Loucy (cell line): ENCODE data around the gene PRLR.

Experiments used
- EZH2phosphoT487 ChIP-seq: fragments of 200-600 bp; IDR thresholded peaks from 2 replicates; pipeline ENCODE4 v1.6.1; 2018; ENCODE audit warnings: antibody characterized with exemption, mild to moderate bottlenecking, moderate library complexity, borderline replicate concordance
- TF ChIP-seq, protein P1 (sequence below): fragments of 200-600 bp; sonication (generic); conservative IDR thresholded peaks from 2 replicates; pipeline ENCODE4 v1.5.1; 2014; ENCODE audit warnings: mild to moderate bottlenecking, antibody characterized with exemption, low read length

- TF ChIP-seq, protein P1, sequence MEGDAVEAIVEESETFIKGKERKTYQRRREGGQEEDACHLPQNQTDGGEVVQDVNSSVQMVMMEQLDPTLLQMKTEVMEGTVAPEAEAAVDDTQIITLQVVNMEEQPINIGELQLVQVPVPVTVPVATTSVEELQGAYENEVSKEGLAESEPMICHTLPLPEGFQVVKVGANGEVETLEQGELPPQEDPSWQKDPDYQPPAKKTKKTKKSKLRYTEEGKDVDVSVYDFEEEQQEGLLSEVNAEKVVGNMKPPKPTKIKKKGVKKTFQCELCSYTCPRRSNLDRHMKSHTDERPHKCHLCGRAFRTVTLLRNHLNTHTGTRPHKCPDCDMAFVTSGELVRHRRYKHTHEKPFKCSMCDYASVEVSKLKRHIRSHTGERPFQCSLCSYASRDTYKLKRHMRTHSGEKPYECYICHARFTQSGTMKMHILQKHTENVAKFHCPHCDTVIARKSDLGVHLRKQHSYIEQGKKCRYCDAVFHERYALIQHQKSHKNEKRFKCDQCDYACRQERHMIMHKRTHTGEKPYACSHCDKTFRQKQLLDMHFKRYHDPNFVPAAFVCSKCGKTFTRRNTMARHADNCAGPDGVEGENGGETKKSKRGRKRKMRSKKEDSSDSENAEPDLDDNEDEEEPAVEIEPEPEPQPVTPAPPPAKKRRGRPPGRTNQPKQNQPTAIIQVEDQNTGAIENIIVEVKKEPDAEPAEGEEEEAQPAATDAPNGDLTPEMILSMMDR, result no peak
- TF ChIP-seq EZH2phosphoT487, result no peak
These were observed 138.6 kb downstream of the PRLR start for GRCh38 chr5:35091704-35092103.
